Endodermal cell (in vitro differentiated cells): Measurements from ENCODE around the gene AREL1. TPM values are rescaled to one million over a fixed set of nuclear protein-coding genes. Genes with fewer than 3 reads are reported as not detected.

Experiments used
- DNase-seq: peaks from one replicate; pipeline ENCODE4 v3.0.0-alpha.2; 2017
- H3K27ac ChIP-seq: 2 replicates; pipeline ENCODE4 v1.5.1; 2013; ENCODE audit warnings: mild to moderate bottlenecking, low read depth, low read length, moderate library complexity
- H3K27me3 ChIP-seq: 2 replicates; pipeline ENCODE4 v1.6.1; 2013; ENCODE audit warnings: mild to moderate bottlenecking, low read length, moderate library complexity; ENCODE audit not compliant: insufficient read depth, control insufficient read depth, poor library complexity, severe bottlenecking
- H3K36me3 ChIP-seq: 2 replicates; pipeline ENCODE4 v1.7.0; 2013; ENCODE audit warnings: mild to moderate bottlenecking, low read length, moderate library complexity; ENCODE audit not compliant: control insufficient read depth, insufficient read depth
- H3K4me1 ChIP-seq: one replicate; pipeline ENCODE4 v1.7.0; 2013; ENCODE audit warnings: low read length; ENCODE audit not compliant: control insufficient read depth, insufficient read depth
- H3K4me3 ChIP-seq: 2 replicates; pipeline ENCODE4 v1.5.1; 2013; ENCODE audit warnings: mild to moderate bottlenecking, low read length, moderate library complexity
- H3K9ac ChIP-seq: 2 replicates; pipeline ENCODE4 v1.6.1; 2013; ENCODE audit warnings: mild to moderate bottlenecking, low read length, moderate library complexity; ENCODE audit not compliant: poor library complexity, severe bottlenecking; ENCODE audit errors: extremely low read depth
- H3K9me3 ChIP-seq: 2 replicates; pipeline ENCODE4 v1.6.1; 2013; ENCODE audit warnings: mild to moderate bottlenecking, low read length, moderate library complexity; ENCODE audit not compliant: control insufficient read depth
- H3K27ac Mint-ChIP-seq: 2 replicates; pipeline ENCODE4 v1.8.0; 2020; ENCODE audit warnings: mixed read lengths
- H3K27me3 Mint-ChIP-seq: 2 replicates; pipeline ENCODE4 v1.8.0; 2021; ENCODE audit warnings: mild to moderate bottlenecking, mixed read lengths; ENCODE audit not compliant: insufficient read depth
- H3K36me3 Mint-ChIP-seq: 2 replicates; pipeline ENCODE4 v1.8.0; 2020; ENCODE audit warnings: low read depth, mixed read lengths
- H3K4me1 Mint-ChIP-seq: 2 replicates; pipeline ENCODE4 v1.8.0; 2020; ENCODE audit warnings: mixed read lengths
- H3K4me3 Mint-ChIP-seq: 2 replicates; pipeline ENCODE4 v1.8.0; 2020; ENCODE audit warnings: mild to moderate bottlenecking, moderate library complexity, mixed read lengths
- H3K9me3 Mint-ChIP-seq: 2 replicates; pipeline ENCODE4 v1.8.0; 2020; ENCODE audit warnings: mild to moderate bottlenecking, mixed read lengths
- WGBS, 2 experiments: methylation state at CpG; one replicate each; pipeline versions ENCODE4 v1.1.5 to v1.1.7; 2013; ENCODE audit warnings: missing lambda C conversion rate in 2 of 2, mixed read lengths in 1 of 2; ENCODE audit not compliant: insufficient coverage in 1 of 2, insufficient read length in 1 of 2; 5-methylcytosine and 5-hydroxymethylcytosine counted together
- total RNA-seq, 2 donors: library from RNA; stranded (reverse); fragmentation: NEBNext Ultra II Directional in 1 of 2; extraction: Animal tissue kit (Norgen Biotek cat#: 25700) in 1 of 2; gene quantifications; 2 replicates in 1 of 2; 3 replicates in 1 of 2; pipeline ENCODE4 v1.2.1, GENCODE V29; 2021
- TF ChIP-seq, protein P1 (sequence below): fragments of 200-600 bp; sonication (generic); conservative IDR thresholded peaks from 2 replicates; pipeline ENCODE4 v1.5.0; 2021; ENCODE audit warnings: antibody characterized with exemption, mild to moderate bottlenecking

AREL1 gene
- total RNA-seq, 2 donors from 2014 or later: 36.5 to 39.0 TPM

DNA sequence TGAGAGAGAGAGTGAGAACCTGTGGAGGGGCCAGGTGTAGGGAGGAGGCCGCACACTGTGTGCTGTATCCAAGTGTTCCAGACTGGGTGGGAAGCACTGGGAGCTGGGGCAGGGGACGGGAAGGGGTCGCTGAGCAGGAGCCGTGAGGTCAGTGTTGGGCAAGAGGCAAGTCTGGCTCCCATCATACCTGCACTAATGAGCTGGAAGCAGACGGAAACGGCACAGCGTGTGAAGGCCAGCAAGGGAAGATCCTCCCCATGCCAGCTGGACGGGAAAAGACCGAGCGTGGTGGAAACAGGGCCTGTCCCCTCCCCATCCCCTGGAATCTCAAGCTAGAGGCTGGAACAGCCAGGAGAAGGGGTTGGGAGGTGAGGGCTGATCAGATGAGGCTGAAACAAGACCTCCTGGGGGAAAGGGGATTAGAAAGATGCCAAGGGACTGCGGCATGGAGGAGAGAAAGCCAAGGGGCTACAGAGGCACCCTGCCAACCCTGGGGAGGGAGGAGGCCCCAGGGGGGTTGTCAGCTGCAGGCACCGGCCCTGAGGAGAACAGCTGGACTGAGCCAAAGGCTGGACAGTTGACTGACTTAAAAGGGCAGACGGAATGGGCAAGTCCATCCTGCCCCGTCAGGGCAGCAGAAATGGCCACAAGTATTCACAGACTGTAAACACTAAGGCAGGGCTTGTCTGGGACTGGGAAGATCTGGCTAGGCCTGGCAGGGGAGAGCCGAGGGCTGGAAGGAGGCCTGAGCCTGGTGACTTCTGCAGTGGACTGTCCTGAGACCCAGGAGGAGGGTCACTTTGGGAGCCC lies 81.8 kb downstream of the AREL1 start:
- Histone ChIP-seq H3K27me3 (no peaks in the 10 kb centered on the region), H3K4me1 (peaks cover 18% of the 10 kb centered on the region), H3K9me3 (no peaks in the 10 kb centered on the region), H3K36me3 (no peaks in the 10 kb centered on the region), H3K4me3 (no peak overlapping the region), H3K27ac (no peak overlapping the region), H3K9ac (no peak overlapping the region)
- peaks cover 1% of the 10 kb centered on the region for H3K27me3 Mint-ChIP-seq
- H3K9me3 Mint-ChIP-seq: no peaks in the 10 kb centered on the region
- WGBS, 2 experiments: 86 to 88% methylated on average over 8 to 15 of the region's 15 CpGs
- no peaks in the 10 kb centered on the region for H3K36me3 Mint-ChIP-seq
- peaks cover 40% of the 10 kb centered on the region for H3K4me1 Mint-ChIP-seq
- no peak overlapping the region for H3K27ac Mint-ChIP-seq
- no peak for DNase-seq
- TF ChIP-seq, protein P1, sequence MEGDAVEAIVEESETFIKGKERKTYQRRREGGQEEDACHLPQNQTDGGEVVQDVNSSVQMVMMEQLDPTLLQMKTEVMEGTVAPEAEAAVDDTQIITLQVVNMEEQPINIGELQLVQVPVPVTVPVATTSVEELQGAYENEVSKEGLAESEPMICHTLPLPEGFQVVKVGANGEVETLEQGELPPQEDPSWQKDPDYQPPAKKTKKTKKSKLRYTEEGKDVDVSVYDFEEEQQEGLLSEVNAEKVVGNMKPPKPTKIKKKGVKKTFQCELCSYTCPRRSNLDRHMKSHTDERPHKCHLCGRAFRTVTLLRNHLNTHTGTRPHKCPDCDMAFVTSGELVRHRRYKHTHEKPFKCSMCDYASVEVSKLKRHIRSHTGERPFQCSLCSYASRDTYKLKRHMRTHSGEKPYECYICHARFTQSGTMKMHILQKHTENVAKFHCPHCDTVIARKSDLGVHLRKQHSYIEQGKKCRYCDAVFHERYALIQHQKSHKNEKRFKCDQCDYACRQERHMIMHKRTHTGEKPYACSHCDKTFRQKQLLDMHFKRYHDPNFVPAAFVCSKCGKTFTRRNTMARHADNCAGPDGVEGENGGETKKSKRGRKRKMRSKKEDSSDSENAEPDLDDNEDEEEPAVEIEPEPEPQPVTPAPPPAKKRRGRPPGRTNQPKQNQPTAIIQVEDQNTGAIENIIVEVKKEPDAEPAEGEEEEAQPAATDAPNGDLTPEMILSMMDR: no peak
- H3K4me3 Mint-ChIP-seq: no peak overlapping the region

DNA sequence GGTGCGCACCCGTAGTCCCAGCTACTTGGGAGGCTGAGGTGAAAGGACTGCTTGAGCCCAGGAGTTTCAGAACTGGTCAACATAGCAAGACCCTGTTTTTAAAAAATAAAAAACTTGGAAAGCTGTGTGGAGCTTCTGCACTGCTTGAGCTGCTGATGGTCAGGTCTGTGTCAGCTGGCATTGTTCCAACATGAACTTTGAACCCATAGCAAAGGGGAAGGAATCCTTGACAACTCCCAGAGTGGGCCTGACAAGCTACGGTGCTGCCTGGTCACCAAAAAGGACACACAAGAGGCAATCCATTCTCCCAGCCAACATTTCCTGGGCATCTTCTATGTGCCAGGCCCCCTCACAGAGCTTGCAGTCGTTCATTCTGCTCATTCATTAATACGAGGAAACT lies 84.5 kb downstream of the AREL1 start:
- TF ChIP-seq, protein P1: no peak
- H3K9me3 ChIP-seq: no peaks in the 10 kb centered on the region
- no peaks in the 10 kb centered on the region for H3K27me3 ChIP-seq
- no peaks in the 10 kb centered on the region for H3K36me3 ChIP-seq
- peaks cover 21% of the 10 kb centered on the region for H3K4me1 Mint-ChIP-seq
- H3K36me3 Mint-ChIP-seq: no peaks in the 10 kb centered on the region
- H3K27ac Mint-ChIP-seq: no peak overlapping the region
- H3K27ac ChIP-seq: no peak overlapping the region
- 92 to 96% methylated on average over 5 of the region's 5 CpGs for WGBS, 2 experiments
- H3K4me3 Mint-ChIP-seq: no peak overlapping the region
- H3K4me3 ChIP-seq: no peak overlapping the region
- no peak overlapping the region for H3K9ac ChIP-seq
- H3K27me3 Mint-ChIP-seq: peaks cover 5% of the 10 kb centered on the region
- no peak for DNase-seq
- H3K4me1 ChIP-seq: peaks cover 8% of the 10 kb centered on the region
- H3K9me3 Mint-ChIP-seq: no peaks in the 10 kb centered on the region

DNA sequence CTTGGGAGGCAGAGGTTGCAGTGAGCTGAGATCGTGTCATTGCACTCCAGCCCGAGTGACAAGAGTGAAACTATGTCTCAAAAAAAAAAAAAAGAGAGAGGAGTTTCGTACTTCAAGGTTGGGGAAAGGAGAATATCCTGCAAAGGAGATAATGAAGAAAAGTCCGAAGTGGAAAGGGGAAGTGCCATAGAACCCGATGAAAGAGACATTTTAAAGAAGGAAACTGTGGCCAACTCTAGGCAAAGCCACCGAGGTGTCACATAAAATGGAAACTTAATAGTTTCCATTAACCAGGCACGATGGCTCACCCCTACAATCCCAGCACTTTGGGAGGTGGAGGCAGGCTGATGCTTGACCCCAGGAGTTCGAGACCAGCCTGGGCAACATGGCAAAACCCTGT lies 85.8 kb downstream of the AREL1 start:
- Mint-ChIP-seq H3K4me1 (peaks cover 19% of the 10 kb centered on the region), H3K27ac (no peak overlapping the region), H3K27me3 (peaks cover 5% of the 10 kb centered on the region), H3K9me3 (no peaks in the 10 kb centered on the region), H3K36me3 (no peaks in the 10 kb centered on the region), H3K4me3 (no peak overlapping the region)
- Histone ChIP-seq H3K4me1 (peaks cover 8% of the 10 kb centered on the region), H3K9ac (no peak overlapping the region), H3K27me3 (no peaks in the 10 kb centered on the region), H3K27ac (no peak overlapping the region), H3K4me3 (no peak overlapping the region), H3K9me3 (no peaks in the 10 kb centered on the region), H3K36me3 (no peaks in the 10 kb centered on the region)
- no peak for DNase-seq
- 88 to 94% methylated on average over 8 of the region's 8 CpGs for WGBS, 2 experiments
- TF ChIP-seq, protein P1: no peak
